HG02759 (cell line): Measurements from ENCODE around the gene CCDC81.

Experiments used
- ATAC-seq: cut with Tn5 transposase; IDR thresholded peaks from one replicate; pipeline ENCODE4 v1.9.1; 2021; ENCODE audit warnings: mild to moderate bottlenecking, moderate library complexity; ENCODE audit not compliant: unreplicated experiment

CCDC81 gene

GRCh38 chr11:86461892-86462291, 87.2 kb downstream of the CCDC81 start:
- no peak for ATAC-seq

- no peak for ATAC-seq
Measured at GRCh38 chr11:86463120-86463519, 88.4 kb downstream of the CCDC81 start.

- no peak for ATAC-seq
Measured at GRCh38 chr11:86463955-86464354, 89.3 kb downstream of the CCDC81 start.

- ATAC-seq: no peak
Measured at GRCh38 chr11:86464509-86465221, 90.0 kb downstream of the CCDC81 start.

GRCh38 chr11:86468169-86468568, 93.5 kb downstream of the CCDC81 start:
- ATAC-seq: no peak

GRCh38 chr11:86469491-86470388, 95.1 kb downstream of the CCDC81 start:
- ATAC-seq: no peak
